ENCODE measurements around the gene CCDC17. TPM values are rescaled to one million over a fixed set of nuclear protein-coding genes. Genes with fewer than 3 reads are reported as not detected.

Gene CCDC17
- total and polyA plus RNA-seq, 2 donors (not counting 1 experiment from before 2014, with no cell fraction given), result 0.09 to 0.99 TPM

GRCh38 chr1:45621501-45621836 lies 2.4 kb downstream of the CCDC17 start:
- TF ChIP-seq CTCF (conservative IDR thresholded peaks at IDR 0.05 in 1 of 2, IDR thresholded peaks at IDR 0.05 in 1 of 2; ENCODE audit: low read depth in 1 of 2, low read length in 2 of 2) (no peak), EZH2 (IDR thresholded peaks at IDR 0.05; ENCODE audit: low read length, missing control alignments) (no peak)
- Histone ChIP-seq H3K27me3 (ENCODE audit: control insufficient read depth, insufficient read depth, low read length) (no peaks in the 10 kb centered on the region), H3K4me1 (ENCODE audit: control insufficient read depth, extremely low read depth, insufficient read depth, low read length) (peaks cover 2% of the 10 kb centered on the region), H3K36me3 (ENCODE audit: control insufficient read depth, insufficient read depth, low read length) (peaks cover 10% of the 10 kb centered on the region), H4K20me1 (ENCODE audit: control insufficient read depth, extremely low read depth, insufficient read depth, low read length) (no peaks in the 10 kb centered on the region), H3K4me3 (replicated peaks in 1 of 4; ENCODE audit: control extremely low read depth in 1 of 4, insufficient read depth in 1 of 4, low read depth in 3 of 4, low read length in 4 of 4) (no peak overlapping the region), H3K79me2 (ENCODE audit: control insufficient read depth, insufficient read depth, low read length) (no peaks in the 10 kb centered on the region), H3K9ac (ENCODE audit: insufficient read depth, low read length) (no peak overlapping the region), H3K9me3 (ENCODE audit: control insufficient read depth, insufficient read depth, low read depth, low read length) (no peaks in the 10 kb centered on the region), H3K4me2 (ENCODE audit: extremely low read depth, insufficient read depth, low read length) (no peak overlapping the region), H3K27ac (ENCODE audit: insufficient read depth, low read length) (no peak overlapping the region), H2AFZ (ENCODE audit: low read length) (no peak overlapping the region)
- no peak for DNase-seq (ENCODE audit: low read depth in 2 of 2)

DNA sequence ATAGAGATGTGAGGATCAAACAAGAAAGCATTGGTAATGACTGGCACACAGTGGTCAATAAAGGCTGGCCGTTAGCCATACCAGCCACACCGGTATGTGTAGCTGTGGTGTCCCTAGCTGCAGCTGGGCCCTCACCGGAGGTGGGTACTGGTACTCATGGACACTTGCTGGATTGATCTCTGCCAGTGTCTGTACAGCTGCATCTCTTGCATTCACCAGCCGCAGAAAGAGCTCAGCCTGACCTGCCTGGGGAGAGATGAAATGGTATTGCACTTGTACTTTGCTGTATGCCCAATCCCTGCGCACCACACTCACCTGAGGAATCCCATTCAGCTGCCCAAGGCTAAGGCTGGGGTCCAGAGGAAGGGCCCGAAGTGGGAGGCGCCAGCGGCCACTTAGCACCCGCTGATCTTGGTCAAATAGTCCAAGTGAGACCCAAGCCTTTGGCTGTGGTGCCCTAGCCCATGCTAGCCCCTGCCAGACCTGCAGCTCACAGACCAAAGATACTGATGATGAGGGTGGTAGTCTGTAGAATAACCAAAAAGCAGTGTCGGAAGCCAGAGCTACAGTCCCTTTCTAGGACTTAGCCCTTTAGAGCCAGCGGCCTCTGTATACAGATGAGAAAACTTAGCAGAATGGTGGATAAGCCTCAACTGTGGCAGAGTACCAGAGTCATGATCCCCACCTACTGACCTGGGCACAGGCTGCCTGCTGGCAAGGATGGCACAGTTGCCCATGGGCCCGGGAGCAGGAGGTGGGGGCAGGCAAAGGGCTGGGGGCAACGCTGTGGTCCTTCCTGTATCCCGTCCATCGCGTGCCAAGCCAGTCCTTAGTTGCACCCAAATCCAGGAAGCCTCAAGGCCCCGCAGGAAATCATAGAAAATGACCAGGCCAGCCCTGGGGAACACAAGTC lies 3.0 kb downstream of the CCDC17 start:
- TF ChIP-seq CTCF (conservative IDR thresholded peaks at IDR 0.05 in 1 of 2, IDR thresholded peaks at IDR 0.05 in 1 of 2; ENCODE audit: low read depth in 1 of 2, low read length in 2 of 2), result no peak
- TF ChIP-seq EZH2 (IDR thresholded peaks at IDR 0.05; ENCODE audit: low read length, missing control alignments), result no peak
- Histone ChIP-seq H3K9ac (ENCODE audit: insufficient read depth, low read length) (no peak overlapping the region), H3K4me2 (ENCODE audit: extremely low read depth, insufficient read depth, low read length) (no peak overlapping the region), H3K4me1 (ENCODE audit: control insufficient read depth, extremely low read depth, insufficient read depth, low read length) (peaks cover 2% of the 10 kb centered on the region), H3K27ac (ENCODE audit: insufficient read depth, low read length) (no peak overlapping the region), H2AFZ (ENCODE audit: low read length) (no peak overlapping the region), H3K9me3 (ENCODE audit: control insufficient read depth, insufficient read depth, low read depth, low read length) (no peaks in the 10 kb centered on the region), H3K36me3 (ENCODE audit: control insufficient read depth, insufficient read depth, low read length) (peaks cover 12% of the 10 kb centered on the region), H3K27me3 (ENCODE audit: control insufficient read depth, insufficient read depth, low read length) (no peaks in the 10 kb centered on the region), H4K20me1 (ENCODE audit: control insufficient read depth, extremely low read depth, insufficient read depth, low read length) (no peaks in the 10 kb centered on the region), H3K79me2 (ENCODE audit: control insufficient read depth, insufficient read depth, low read length) (no peaks in the 10 kb centered on the region), H3K4me3 (replicated peaks in 1 of 4; ENCODE audit: control extremely low read depth in 1 of 4, insufficient read depth in 1 of 4, low read depth in 3 of 4, low read length in 4 of 4) (no peak overlapping the region)
- no peak for DNase-seq (ENCODE audit: low read depth in 2 of 2)

DNA sequence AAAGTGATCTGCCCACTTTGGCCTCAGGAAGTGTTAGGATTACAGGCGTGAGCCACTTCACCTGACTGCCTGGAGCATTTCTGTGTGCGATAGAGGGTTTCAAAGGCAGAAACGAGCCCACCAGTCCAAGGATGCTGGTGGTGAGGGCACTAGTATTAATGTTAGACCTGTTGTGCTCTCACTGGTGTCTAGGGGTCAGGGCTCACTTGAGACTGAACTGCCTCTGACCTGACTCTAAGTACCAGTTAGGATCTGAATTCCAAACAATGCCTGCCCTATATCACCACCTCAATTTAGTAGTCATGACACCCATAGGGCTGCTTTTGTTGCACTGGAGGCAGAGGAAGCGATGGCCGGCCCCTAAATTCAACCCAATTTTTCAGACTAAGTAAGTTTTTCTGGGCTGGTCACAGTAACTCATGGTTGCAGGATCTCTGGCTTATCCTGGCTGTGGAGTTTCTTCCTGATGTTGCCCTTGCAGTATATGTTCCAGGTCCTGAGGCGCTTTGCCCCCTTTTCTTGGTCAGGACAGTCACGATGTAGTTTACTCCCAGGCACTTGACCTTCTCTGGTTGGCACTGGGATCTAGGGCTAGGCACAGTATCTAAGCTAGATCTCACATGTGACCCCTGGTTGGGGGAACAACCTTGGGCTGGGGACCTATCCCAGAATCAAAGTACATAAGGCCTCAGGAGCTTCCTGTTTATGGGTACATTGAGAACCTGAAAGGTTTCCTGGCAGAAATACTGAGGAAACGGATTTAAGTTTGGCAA lies 4.5 kb downstream of the CCDC17 start:
- Histone ChIP-seq H3K4me2 (ENCODE audit: extremely low read depth, insufficient read depth, low read length) (no peak overlapping the region), H3K27ac (ENCODE audit: insufficient read depth, low read length) (no peak overlapping the region), H3K9ac (ENCODE audit: insufficient read depth, low read length) (no peak overlapping the region), H3K36me3 (ENCODE audit: control insufficient read depth, insufficient read depth, low read length) (peaks cover 12% of the 10 kb centered on the region), H4K20me1 (ENCODE audit: control insufficient read depth, extremely low read depth, insufficient read depth, low read length) (no peaks in the 10 kb centered on the region), H3K27me3 (ENCODE audit: control insufficient read depth, insufficient read depth, low read length) (no peaks in the 10 kb centered on the region), H3K4me3 (replicated peaks in 1 of 4; ENCODE audit: control extremely low read depth in 1 of 4, insufficient read depth in 1 of 4, low read depth in 3 of 4, low read length in 4 of 4) (no peak overlapping the region), H2AFZ (ENCODE audit: low read length) (no peak overlapping the region), H3K9me3 (ENCODE audit: control insufficient read depth, insufficient read depth, low read depth, low read length) (no peaks in the 10 kb centered on the region), H3K4me1 (ENCODE audit: control insufficient read depth, extremely low read depth, insufficient read depth, low read length) (peaks cover 2% of the 10 kb centered on the region), H3K79me2 (ENCODE audit: control insufficient read depth, insufficient read depth, low read length) (no peaks in the 10 kb centered on the region)
- TF ChIP-seq CTCF (conservative IDR thresholded peaks at IDR 0.05 in 1 of 2, IDR thresholded peaks at IDR 0.05 in 1 of 2; ENCODE audit: low read depth in 1 of 2, low read length in 2 of 2) (no peak), EZH2 (IDR thresholded peaks at IDR 0.05; ENCODE audit: low read length, missing control alignments) (no peak)
- no peak for DNase-seq (ENCODE audit: low read depth in 2 of 2)
